Umbilical cord (tissue), 2 donors: ENCODE results near the gene C1S. TPM values are rescaled to one million over a fixed set of nuclear protein-coding genes. Genes with fewer than 3 reads are reported as not detected.
"Not testable (repeated sequence)": the region's sequence is repeated elsewhere in the genome, so short reads cannot be mapped to it uniquely, and the experiment has no call there.

ENCODE experiments used
- DNase-seq: peaks from one replicate; pipeline ENCODE4 v3.0.0-alpha.2; 2015; ENCODE audit warnings: low spot score
- total RNA-seq: library from RNA; depleted of rRNA; stranded (reverse); fragments of >200 nt; gene quantifications from one replicate; pipeline ENCODE4 v1.2.3, GENCODE V29; 2014; ENCODE audit warnings: low replicate concordance; ENCODE audit not compliant: insufficient read depth

The C1S gene
- 201 TPM for total RNA-seq

DNA sequence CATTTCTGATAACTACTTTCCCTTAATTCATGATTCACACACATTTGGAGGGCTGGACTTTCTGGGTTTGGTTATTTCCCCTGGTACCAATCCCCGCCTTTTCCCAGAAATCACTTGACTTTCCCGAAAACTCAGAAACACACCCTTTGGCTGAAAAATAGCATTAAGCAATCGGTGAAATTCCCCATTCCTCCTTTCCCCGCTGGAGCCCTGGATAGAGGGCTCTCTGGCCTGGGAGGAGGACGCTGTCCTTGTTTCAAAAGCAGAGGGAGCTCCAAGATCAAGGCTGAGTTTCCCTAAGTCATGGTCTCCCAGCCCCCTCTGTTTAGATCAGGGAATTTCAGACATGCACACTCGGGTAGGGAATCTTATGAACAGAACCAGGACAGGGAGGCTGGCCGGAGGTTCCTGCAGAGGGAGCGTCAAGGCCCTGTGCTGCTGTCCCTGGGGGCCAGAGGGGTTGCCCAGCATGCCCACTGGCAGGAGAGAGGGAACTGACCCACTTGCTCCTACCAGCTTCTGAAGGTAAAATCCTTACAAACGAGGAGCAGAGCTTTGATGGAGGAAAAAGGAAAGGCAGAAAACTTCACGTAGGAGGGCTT lies at the start of gene C1S:
Gene C1S (plus strand): TSS at position 366 of the 602 bp plus-strand sequence. CDS start 1,195 bp downstream, outside the sequence.
- peak; percentile 98 for DNase-seq

DNA sequence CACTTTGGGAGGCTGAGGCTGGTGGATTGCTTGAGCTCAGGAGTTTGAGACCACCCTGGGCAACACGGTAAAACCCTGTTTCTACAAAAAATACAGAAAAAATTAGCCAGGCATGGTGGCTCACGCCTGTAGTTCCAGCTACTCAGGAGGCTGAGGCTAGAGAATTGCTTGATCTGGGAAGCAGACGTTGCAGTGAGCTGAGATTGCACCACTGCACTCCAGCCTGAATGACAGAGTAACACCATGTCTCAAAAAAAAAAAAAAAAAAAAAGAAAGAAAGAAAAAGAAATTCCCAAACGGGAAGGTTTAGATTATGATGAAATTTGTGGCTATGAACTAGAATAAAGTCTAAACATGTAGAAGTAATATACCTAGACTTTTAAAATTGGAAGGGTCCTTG lies 49.1 kb upstream of the C1S start:
- not testable (repeated sequence) for DNase-seq

DNA sequence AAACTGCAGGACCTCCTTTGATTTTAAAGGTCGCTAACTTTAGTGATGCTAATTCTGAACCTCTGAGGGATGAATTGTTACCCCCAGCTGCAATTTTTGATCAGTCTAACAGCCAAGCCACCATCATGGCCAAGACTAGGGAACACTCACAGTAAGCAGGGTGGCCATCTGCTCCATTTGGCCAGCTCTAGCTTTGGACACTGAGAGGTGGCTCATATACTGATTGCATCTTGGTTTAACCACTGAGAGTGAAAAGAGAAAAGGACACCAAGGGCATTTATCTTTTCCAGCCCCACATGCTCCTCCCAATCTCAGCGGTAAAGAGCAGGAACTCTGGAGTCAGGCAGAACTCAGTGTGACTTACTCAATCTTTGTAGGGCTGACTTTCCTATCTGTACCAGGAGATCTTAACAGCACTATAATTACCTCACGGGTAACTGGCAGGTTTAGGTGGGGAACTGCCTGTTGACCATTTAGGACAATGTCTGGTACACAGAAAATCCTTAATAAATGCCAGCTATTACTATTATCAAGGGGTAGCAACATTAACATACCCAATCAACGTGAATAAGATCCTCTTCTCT lies 48.4 kb upstream of the C1S start:
- no peak for DNase-seq

DNA sequence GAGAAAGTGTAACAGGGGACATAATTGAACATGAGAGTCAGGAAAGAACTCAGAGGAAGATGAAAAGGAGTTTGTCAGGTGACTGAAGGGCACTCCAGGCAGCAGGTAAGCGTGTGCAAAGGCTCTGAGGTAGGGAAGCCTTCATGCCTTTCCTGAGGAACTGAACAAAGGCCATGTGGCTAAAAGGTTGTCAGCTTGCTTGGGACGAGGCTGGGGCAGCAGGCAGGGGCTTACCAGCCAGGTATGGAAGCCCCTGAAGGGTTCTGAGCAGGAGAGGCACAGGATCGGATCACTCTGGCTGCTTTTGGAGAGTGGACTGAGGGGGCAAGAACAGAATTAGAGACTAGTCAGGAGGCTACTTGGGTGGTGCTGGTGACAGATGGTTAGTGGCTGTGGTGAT lies 47.4 kb upstream of the C1S start:
- DNase-seq: no peak

DNA sequence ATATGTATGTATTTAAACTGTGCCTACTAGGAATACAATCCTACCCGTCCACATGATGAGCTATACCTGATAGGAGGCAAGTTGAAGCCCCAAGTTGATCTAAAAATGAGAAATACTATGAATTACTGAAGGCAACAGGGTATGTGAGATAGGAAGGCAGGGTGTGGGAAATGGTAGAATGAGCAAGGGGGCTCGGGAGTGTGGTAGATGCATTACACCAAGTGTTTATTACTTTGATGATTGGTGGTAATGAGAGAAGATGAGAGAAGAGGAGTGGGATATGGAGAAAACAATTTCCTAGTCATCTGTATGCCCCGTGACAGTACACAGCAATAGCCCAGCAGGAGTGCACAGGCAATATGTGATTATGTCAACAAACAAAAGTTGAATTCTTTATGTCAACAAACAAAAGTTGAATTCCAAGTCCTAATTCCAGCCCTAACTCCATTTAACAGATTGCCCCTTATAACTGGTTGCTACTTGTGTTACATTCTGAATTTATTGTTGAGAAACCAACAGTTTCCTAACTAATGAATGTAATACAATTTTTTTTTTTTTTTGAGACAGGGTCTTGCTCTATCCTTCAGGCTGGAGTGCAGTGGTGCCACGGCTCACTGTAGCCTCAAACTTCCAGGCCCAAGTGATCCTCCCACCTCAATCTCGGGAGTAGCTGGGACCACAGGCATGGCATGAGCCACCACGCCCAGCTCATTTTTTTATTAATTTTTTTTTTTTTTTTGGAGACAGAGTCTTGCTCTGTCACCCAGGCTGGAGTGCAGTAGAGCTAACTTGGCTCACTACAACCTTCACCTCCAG lies 44.8 kb upstream of the C1S start:
- DNase-seq: no peak

DNA sequence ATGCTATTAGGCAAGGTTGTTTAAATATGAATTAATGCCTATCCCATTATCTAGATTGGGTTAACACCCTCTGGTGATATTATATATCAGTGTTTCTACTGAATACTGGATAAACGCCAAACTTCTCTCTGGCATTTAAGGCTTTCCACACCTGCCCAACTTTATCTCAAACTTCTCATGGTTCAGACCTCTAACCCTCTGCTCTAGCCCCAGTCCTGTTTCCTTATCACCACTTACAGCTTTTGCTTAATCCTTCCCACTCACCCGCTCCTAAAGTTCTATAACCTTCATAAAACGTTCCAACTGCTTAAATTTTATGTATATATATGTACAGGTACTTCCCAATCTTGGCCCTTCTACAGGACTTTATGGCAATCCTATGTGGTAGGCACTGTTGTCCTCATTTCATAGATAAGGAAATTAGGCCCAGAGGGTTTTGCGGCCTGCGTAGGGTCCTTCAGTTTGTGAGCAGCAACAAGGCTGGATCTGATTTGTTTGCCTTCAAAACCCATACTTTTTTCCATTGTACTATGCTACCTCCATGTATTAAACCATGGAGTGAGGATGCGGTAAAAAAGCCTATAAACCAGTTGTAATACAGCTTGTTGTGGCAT lies 43.5 kb upstream of the C1S start:
- DNase-seq: no peak

DNA sequence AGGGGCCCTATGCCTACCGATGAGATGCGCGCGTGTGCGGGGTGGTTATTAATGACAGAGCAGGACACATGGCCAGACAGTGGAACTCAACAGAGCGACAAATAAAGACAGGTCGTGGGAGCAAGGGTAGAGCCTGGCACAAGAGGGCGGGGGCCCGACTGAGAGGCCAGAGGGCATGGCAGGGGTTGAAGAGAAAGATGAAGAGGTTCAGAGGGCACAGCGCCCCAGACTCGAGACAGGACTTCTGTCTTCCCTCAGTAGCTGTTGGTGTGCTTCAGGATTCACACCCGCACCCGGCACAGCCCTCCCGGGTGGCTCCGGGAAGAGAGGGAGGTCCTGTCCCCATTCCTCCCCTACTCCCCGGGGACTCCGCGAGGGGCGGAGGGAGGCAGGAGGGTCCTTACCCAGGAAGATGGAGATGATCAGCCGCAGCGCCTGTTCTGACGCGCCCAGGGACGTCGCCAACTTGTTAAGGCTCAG lies 42.6 kb upstream of the C1S start:
- DNase-seq: no peak

DNA sequence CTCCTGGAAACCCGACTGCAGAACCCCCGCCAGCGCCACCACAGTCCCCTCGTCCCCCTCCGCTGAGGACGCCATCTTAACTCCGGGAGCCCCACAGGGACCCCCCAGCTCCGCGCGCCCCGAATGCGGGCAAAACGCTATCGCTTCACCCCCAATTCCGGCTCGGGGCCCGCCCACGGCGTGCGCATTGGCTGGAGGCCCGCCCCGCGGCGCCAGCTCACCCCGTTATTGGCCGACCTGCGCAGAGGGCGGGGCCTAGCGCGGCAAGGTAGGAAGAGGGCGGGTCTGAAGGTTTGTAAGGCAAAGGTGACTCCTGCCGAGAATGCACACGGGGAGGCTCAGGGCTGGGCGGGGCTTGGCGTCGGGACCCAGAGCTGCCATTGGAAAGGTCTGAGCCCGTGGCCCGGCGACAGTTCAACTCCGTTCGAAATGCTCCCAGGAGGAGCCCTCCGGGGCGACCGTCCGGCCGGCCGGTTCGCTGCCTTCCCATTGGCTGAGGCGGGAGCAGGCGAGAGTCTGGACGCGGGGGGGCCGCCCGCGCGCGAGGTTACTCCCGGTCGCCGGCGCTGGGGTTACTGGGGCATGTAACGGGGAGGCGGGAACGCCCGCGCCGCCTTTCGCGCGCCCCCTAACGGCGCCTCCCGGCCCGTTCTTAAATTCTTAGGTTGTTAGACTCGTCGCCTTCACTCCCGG lies 42.0 kb upstream of the C1S start, which contains the start of gene LPCAT3:
Gene LPCAT3 (minus strand): TSS at position 127 of the 693 bp plus-strand sequence. CDS start 52 bp downstream, at position 75.
- DNase-seq: peak; percentile 97

DNA sequence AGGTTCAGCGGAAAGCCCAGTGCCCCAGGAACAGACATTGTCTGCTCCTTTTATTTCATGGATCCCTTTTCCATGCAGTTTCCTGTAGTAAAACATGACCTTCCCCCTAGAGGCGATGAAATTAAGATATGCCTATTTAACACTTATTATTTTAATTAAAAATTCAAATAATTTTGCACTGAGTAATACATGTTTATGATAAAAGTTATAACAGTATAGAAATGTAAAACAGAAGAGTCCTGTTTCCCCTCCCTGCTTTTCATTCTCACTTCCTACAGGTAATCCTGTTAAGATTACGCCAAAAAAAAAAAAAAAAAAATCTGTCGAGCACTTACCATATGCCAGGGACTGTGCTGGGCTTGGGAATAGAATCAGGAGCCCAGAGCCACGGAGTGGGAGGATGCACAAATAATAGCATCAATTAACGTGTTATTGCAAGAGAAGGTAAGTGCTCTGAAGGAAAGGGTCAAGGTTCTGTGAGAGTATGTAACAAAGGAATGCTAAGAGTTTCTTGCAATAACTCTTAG lies 41.4 kb upstream of the C1S start:
- no peak for DNase-seq

DNA sequence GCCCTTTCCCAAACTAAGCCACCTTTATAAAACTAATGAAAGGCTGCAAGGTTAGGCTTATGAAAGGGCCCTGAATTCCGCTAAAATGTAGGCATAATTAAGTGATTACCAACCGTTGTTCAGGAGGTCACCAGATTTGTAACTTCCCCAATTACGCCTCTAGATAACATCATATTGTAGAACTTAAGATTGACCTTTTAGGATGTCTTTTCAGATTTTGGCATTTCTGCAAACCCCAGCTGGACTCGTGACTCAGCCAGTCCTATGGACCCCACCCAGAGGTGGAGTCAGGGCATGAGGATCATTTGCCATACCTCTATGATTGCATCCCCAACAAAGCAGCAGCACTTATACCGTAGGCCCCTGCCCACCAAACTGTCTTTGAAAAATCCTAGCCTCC lies 38.6 kb upstream of the C1S start:
- no peak for DNase-seq

DNA sequence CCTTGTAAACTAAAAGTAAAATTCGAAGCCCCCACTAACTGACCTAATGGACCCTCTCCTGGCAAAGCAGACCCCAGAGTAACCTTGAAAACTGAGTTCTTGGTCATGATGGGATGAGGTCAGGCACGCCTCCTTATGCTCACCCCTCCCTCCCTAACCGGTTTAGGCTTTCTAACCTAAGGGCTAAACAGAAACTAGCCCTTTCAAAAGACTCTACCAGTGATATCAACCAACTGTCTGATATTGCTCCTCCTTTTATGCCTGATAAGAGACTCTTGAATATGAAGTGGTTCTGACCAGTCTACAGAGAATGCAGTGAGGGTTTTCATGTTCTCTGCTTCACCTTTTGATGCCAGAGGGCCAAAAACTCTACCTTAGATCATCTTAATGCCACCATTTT lies 37.4 kb upstream of the C1S start:
- DNase-seq: no peak

DNA sequence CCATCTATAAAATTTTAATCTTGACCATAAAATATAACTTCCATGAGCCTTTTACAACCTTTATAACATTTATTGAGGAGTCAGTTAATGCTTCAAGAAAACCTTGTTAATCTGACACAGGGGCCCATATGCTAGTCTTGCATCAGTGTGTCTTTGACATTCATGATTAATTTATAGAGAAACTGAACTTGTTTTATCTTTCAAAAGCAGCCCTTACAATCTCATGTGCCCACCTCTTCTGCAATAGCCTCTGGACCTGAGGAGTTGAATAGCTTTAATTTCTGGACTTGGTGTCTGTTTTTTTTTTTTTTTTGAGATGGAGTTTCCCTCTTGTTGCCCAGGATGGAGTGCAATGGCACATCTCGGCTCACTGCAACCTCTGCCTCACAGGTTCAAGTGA lies 33.7 kb upstream of the C1S start:
- DNase-seq: no peak

DNA sequence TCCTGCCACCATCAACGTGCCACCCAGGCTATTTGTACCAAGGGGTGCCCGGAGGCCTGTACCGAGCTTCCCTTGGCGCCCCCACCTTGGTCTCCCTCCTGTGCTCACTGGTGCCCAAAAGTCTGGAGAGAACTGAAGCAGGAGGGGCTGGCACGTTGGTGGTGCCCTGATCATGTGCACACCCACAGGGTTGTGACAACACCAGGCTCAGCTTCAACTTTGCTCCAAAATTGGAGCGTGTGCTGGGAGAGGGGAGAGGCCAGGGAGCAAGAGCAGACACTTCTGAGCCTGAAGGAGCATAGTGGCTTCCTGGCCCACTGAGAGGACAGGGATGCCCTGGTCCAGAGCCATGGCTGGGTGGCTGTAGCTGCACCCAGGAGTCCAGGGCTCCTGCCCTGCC lies 29.2 kb upstream of the C1S start:
- no peak for DNase-seq

DNA sequence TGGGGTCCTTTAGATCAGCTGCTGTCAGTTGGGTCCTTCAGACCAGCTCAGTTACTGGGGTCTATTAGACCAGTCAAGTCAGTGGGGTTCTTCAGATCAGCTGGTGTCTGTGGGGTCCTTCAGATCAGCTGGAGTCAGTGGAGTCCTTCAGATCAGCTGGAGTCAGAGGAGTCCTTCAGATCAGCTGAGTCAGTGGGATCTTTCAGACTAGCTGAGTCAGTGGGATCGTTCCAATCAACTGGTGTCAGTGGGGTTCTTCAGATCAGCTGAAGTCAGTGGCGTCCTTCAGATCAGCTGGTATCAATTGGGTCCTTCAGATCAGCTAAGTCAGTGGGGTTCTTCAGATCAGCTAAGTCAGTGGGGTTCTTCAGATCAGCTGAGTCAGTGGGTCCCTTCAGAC lies 27.5 kb upstream of the C1S start:
- DNase-seq: no peak

DNA sequence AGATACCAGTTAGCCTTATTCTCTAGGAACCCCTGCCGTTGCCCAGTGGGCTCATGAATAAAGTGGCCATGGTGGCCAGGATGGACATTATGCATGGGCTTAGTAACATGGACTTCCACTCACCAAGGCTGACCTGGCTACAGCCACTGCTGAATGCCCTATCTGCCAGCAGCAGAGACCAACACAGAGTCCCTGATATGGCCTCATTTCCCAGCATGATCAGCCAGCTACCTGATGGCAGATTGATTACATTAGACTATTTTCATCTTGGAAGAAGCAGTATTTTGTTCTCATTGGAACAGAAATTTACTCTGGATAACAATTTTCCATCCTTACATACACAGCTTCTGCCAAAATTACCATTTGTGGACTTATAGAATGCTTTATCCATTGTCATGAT lies 26.1 kb upstream of the C1S start:
- DNase-seq: no peak

DNA sequence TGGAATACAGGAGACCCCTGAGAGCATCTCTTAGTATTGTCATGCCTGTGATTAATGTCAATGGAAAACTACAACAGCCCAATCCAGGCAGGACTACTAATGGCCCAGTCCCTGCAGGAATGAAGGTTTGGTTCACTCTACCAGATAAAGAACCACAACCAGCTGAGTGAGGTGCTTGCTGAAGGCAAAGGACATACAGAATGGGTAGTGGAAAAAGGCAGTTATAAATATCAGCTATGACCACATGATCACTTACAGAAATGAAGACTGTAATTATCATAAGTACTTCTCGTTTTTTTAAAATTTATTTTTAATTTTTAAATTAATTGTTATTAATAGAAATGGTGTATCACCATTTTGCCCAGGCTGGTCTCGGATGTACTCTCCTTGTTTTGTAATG lies 25.1 kb upstream of the C1S start:
- DNase-seq: no peak

DNA sequence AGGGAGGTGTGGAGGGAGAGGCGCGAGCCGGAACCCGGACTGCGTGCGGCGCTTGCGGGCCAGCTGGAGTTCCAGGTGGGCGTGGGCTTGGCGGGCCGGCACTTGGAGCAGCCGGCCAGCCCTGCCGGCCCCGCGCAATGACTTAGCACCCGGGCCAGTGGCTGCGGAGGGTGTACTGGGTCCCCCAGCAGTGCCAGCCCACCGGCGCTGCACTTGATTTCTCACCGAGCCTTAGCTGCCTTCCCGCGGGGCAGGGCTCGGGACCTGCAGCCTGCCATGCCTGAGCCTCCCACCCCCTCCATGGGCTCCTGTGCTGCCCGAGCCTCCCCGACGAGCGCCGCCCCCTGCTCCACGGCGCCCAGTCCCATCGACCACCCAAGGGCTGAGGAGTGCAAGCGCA lies 23.1 kb upstream of the C1S start:
- DNase-seq: not testable (repeated sequence)

DNA sequence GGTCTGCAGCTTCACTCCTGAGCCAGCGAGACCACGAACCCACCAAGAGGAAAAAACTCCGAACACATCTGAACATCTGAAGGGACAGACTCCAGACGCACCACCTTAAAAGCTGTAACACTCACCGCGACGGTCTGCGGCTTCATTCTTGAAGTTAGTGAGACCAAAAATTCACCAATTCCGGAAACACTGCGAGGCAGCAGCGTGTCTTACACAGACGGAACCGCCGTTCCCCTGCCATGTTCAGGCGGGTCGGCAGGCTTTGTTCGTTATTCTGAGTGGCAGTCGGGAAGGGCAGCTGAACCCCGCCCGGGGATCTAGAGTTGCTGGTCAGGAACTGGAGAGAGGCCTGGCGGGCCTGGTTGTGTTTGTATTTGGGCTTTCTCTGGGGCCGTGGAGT lies 21.9 kb upstream of the C1S start:
- no peak for DNase-seq

DNA sequence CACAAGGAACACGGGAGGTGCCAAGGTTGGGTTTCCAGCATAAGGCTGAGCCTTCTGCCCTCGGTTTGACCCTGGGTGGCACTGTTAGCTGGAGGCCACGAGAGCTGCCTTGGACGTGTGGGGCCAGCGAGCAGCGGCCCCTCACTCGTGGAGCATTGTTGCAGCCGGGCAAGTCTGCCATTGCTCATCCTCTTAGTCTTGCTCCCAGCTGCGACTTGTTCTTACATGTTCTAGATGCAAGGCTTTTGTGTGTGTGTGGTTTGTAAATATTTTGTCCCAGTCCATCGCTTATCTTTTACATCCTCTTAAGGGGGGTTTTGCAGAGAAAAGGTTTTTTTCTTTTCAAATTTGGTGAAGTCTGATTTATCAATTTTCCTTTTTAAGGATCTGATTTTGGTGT lies 21.1 kb upstream of the C1S start:
- DNase-seq: peak; percentile 27

DNA sequence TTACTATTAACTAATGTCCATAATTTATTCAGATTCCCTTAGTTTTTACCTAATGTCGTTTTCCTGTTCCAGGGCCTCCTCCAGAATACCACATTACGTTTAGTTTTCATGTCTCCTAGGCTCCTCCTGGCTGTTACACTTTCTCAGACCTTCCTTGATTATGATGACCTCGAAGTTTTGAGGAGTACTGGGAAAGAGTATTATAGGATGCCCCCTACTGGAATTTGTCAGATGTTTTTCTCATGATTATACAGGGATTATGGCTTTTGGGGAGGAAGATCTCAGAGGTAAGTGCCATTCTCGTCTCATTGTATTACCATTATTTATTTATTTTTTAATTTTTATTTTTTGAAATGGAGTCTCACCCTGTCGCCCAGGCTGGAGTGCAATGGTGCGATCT lies 17.7 kb upstream of the C1S start:
- peak; percentile 11 for DNase-seq

DNA sequence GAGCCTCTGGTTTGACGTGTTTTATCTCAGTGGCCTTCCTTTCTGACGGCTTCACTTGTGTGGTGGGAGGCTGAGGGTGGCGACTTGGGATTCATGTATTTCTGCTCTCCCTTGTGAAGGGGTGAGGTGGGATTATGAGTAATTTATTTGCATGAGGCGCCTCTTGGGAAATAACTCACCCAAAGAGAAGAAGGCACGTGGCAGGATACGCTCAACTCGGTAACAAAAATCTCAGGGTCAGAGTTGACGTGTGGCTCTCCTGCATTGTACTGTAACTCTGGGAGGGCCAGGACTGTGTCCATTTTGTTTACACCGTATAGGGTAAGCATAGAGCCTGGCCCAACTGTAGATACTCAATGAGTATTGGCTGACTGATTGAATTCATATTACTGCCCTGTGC lies 14.6 kb upstream of the C1S start:
- DNase-seq: no peak
